MM.1S (cell line): ENCODE data around the gene LMAN1.

Source experiments
- DNase-seq: peaks from one replicate; pipeline ENCODE4 v3.0.0-alpha.2; 2015
- H2AFZ ChIP-seq: fragments of 300-600 bp; sonication (generic); 2 replicates; pipeline ENCODE4 v1.6.0; 2016; ENCODE audit warnings: antibody characterized with exemption, low read length
- H3F3A ChIP-seq: fragments of 300-600 bp; sonication (generic); 2 replicates; pipeline ENCODE4 v1.6.1; 2016; ENCODE audit warnings: mild to moderate bottlenecking, antibody characterized with exemption, low read length, moderate library complexity, mixed read lengths; ENCODE audit not compliant: insufficient read depth
- H3K27ac ChIP-seq: fragments of 300-600 bp; sonication (generic); 2 replicates; pipeline ENCODE4 v1.5.1; 2016; ENCODE audit warnings: mild to moderate bottlenecking, low read length
- H3K27me3 ChIP-seq: fragments of 300-600 bp; sonication (generic); replicated peaks from 2 replicates; pipeline ENCODE4 v1.6.0; 2016; ENCODE audit warnings: low read length; ENCODE audit not compliant: insufficient read depth
- H3K36me3 ChIP-seq: fragments of 300-600 bp; sonication (generic); replicated peaks from 2 replicates; pipeline ENCODE4 v1.6.1; 2016; ENCODE audit warnings: mild to moderate bottlenecking, low read length, mixed read lengths; ENCODE audit not compliant: insufficient read depth
- H3K4me1 ChIP-seq: fragments of 300-600 bp; sonication (generic); 2 replicates; pipeline ENCODE4 v1.6.1; 2016; ENCODE audit warnings: low read length, mixed read lengths
- H3K4me2 ChIP-seq: fragments of 300-600 bp; sonication (generic); 2 replicates; pipeline ENCODE4 v1.6.0; 2016; ENCODE audit warnings: low read depth, low read length
- H3K4me3 ChIP-seq: fragments of 300-600 bp; sonication (generic); 2 replicates; pipeline ENCODE4 v1.5.1; 2016; ENCODE audit warnings: low read length, mixed read lengths
- H3K79me2 ChIP-seq: fragments of 300-600 bp; sonication (generic); 2 replicates; pipeline ENCODE4 v1.6.1; 2016; ENCODE audit warnings: mixed run types, low read length, mixed read lengths
- H3K9ac ChIP-seq: fragments of 300-600 bp; sonication (generic); 2 replicates; pipeline ENCODE4 v1.6.1; 2016; ENCODE audit warnings: low read length, mixed read lengths
- H3K9me2 ChIP-seq: fragments of 300-600 bp; sonication (generic); replicated peaks from 2 replicates; pipeline ENCODE4 v1.6.1; 2016; ENCODE audit warnings: mild to moderate bottlenecking, low read length, mixed read lengths; ENCODE audit not compliant: insufficient read depth
- H3K9me3 ChIP-seq: fragments of 300-600 bp; sonication (generic); replicated peaks from 2 replicates; pipeline ENCODE4 v1.6.1; 2016; ENCODE audit warnings: mild to moderate bottlenecking, low read length, mixed read lengths; ENCODE audit not compliant: insufficient read depth
- H4K20me1 ChIP-seq: fragments of 300-600 bp; sonication (generic); 2 replicates; pipeline ENCODE4 v1.6.1; 2016; ENCODE audit warnings: mild to moderate bottlenecking, low read length, moderate library complexity, mixed read lengths; ENCODE audit not compliant: insufficient read depth
- EZH2 ChIP-seq: fragments of 300-600 bp; sonication (generic); optimal IDR thresholded peaks from 2 replicates; pipeline ENCODE3; 2017; ENCODE audit warnings: low read depth, mild to moderate bottlenecking, antibody characterized with exemption, low read length, mixed read lengths
- EZH2phosphoT487 ChIP-seq: fragments of 300-600 bp; sonication (generic); IDR thresholded peaks from 2 replicates; pipeline ENCODE4 v1.6.1; 2018; ENCODE audit warnings: antibody characterized with exemption, low read length
- TF ChIP-seq, protein P1 (sequence below): fragments of 300-600 bp; sonication (generic); IDR thresholded peaks from 2 replicates; pipeline ENCODE4 v1.5.1; 2016; ENCODE audit warnings: antibody characterized with exemption, low read length, mixed read lengths

LMAN1 gene

DNA sequence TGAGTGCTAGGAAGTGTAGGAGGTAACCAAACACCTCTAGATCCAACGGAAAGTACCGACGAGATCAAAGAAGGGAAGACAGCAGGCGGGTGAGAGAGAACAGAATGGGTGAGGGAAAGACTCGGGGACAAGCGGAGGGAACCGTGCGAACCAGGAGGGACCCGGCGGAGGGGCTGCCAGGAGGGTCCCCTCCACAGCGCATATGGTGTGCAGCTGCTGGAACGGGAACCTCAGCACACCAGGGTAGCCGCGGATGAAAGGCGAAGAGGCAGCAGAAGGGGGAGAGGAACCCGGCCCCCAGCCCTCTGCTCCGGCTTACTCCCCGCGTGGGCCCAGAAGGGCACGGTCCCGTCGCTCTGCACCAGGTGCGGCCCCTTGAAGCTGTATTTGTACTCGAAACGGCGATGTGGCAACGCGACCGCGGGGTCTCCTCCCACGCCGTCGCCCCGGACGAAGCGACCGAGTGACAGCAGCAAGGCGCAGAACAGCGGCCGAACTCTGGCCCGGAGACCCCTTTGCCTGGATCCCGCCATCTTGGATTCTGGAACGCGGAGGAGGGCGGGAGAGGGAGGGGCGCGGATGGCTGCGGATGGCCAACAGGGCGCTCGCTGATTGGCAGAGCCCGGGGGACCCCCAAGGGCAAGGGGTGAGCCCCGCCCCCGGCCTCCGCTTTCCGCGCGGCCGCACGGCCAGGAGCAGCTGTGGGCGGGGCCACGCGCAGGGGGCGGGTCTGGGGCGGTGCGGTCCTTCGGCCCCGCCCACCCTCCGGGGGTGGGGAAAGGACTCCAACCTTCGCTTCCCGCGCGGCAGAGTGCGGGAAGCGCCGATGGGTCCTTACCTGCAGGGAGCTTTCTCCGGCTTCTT lies at the start of gene LMAN1:
Gene LMAN1, minus strand, starts transcription at position 554 of the 864 bp plus-strand sequence. Its CDS starts 21 bp downstream, at position 533.
- H3K79me2 ChIP-seq: peaks cover 52% of the 10 kb centered on the region
- H3F3A ChIP-seq: peaks cover 12% of the 10 kb centered on the region
- TF ChIP-seq, protein P1, sequence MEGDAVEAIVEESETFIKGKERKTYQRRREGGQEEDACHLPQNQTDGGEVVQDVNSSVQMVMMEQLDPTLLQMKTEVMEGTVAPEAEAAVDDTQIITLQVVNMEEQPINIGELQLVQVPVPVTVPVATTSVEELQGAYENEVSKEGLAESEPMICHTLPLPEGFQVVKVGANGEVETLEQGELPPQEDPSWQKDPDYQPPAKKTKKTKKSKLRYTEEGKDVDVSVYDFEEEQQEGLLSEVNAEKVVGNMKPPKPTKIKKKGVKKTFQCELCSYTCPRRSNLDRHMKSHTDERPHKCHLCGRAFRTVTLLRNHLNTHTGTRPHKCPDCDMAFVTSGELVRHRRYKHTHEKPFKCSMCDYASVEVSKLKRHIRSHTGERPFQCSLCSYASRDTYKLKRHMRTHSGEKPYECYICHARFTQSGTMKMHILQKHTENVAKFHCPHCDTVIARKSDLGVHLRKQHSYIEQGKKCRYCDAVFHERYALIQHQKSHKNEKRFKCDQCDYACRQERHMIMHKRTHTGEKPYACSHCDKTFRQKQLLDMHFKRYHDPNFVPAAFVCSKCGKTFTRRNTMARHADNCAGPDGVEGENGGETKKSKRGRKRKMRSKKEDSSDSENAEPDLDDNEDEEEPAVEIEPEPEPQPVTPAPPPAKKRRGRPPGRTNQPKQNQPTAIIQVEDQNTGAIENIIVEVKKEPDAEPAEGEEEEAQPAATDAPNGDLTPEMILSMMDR: no peak
- TF ChIP-seq EZH2phosphoT487: no peak
- TF ChIP-seq EZH2: no peak

GRCh38 chr18:59402432-59403090 lies 43.5 kb upstream of the LMAN1 start:
- Histone ChIP-seq H3K9me2 (no peaks in the 10 kb centered on the region), H3K79me2 (no peaks in the 10 kb centered on the region), H2AFZ (peak overlapping the region; percentile 53), H3K4me3 (no peak overlapping the region), H3K36me3 (no peaks in the 10 kb centered on the region), H4K20me1 (no peaks in the 10 kb centered on the region), H3F3A (no peaks in the 10 kb centered on the region), H3K4me1 (0 out of 2 replicates have a peak, but pooled peaks cover 6% of the 10 kb centered on the region), H3K9me3 (no peaks in the 10 kb centered on the region), H3K9ac (no peak overlapping the region), H3K27me3 (no peaks in the 10 kb centered on the region), H3K4me2 (no peak overlapping the region), H3K27ac (no peak overlapping the region)
- DNase-seq: peak; percentile 88
- TF ChIP-seq, protein P1: peak; percentile 98
- no peak for TF ChIP-seq EZH2

More for the DNA sequence above, at the start of gene LMAN1:
- peak; percentile 93 for DNase-seq
- Histone ChIP-seq H2AFZ (peak within 1 kb of the TSS; percentile 69), H3K27me3 (no peaks in the 10 kb centered on the region), H3K36me3 (peaks cover 10% of the 10 kb centered on the region), H3K9me2 (no peaks in the 10 kb centered on the region), H3K4me2 (peak within 1 kb of the TSS; percentile 88), H3K4me3 (peak within 1 kb of the TSS; percentile 79), H3K27ac (peak within 1 kb of the TSS; percentile 85), H3K4me1 (peaks cover 17% of the 10 kb centered on the region), H3K9me3 (no peaks in the 10 kb centered on the region), H3K9ac (peak within 1 kb of the TSS; percentile 95), H4K20me1 (no peaks in the 10 kb centered on the region)

DNA sequence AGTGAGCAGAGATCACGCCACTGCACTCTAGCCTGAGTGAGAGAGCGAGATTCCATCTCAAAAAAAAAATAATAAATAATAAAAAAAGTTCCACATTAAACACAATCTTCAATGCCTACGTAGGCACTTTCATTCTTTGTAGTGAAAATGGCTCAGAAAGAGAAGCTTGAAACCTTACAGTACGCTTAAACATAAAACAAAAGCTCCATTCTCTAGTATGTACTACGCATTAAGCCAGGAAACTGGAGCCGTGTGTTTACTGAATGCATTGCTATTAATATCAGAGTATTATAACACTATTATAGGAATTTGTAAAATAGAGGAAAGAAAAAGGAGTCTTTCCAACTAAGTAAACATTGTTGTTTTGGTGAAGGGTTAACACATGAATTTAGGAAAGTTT lies 41.3 kb upstream of the LMAN1 start:
- no peaks in the 10 kb centered on the region for H3K27me3 ChIP-seq
- no peak overlapping the region for H3K9ac ChIP-seq
- H3K4me3 ChIP-seq: no peak overlapping the region
- no peak for TF ChIP-seq EZH2phosphoT487
- TF ChIP-seq EZH2: no peak
- TF ChIP-seq, protein P1: no peak
- H3K9me3 ChIP-seq: no peaks in the 10 kb centered on the region
- no peaks in the 10 kb centered on the region for H3K36me3 ChIP-seq
- 0 out of 2 replicates have a peak, but pooled peaks cover 6% of the 10 kb centered on the region for H3K4me1 ChIP-seq
- H3K79me2 ChIP-seq: no peaks in the 10 kb centered on the region
- no peak overlapping the region for H3K4me2 ChIP-seq
- DNase-seq: no peak
- H3K9me2 ChIP-seq: no peaks in the 10 kb centered on the region
- no peak overlapping the region for H3K27ac ChIP-seq
- H2AFZ ChIP-seq: no peak overlapping the region
- no peaks in the 10 kb centered on the region for H4K20me1 ChIP-seq
- no peaks in the 10 kb centered on the region for H3F3A ChIP-seq
